ENCODE data around the gene ZC3H8.

The ZC3H8 gene

GRCh38 chr2:112272669-112273068, 17.8 kb upstream of the ZC3H8 start:
- no peak for DNase-seq
- intact Hi-C loops (cut with DNase I), result loop anchor here (10.0 kb wide), 1 partner anchor 218 kb away; the partner anchor contains the start of gene TMEM87B

- intact Hi-C loops (cut with DNase I), result no loop called here
Observed at GRCh38 chr2:112268547-112268946, 13.7 kb upstream of the ZC3H8 start.

GRCh38 chr2:112262876-112263275, 8.0 kb upstream of the ZC3H8 start:
- intact Hi-C loops (cut with DNase I), result no loop called here
- DNase-seq, result no peak

More at GRCh38 chr2:112268547-112268946, 13.7 kb upstream of the ZC3H8 start:
- DNase-seq, result no peak

GRCh38 chr2:112260295-112260625, 5.4 kb upstream of the ZC3H8 start:
- intact Hi-C loops (cut with DNase I), result no loop called here
- DNase-seq, result no peak

GRCh38 chr2:112259509-112260294, 4.9 kb upstream of the ZC3H8 start:
- DNase-seq, result peak; percentile 68 to 93 (median 84)
- intact Hi-C loops (cut with DNase I), result loop anchor here (5.0 to 10.0 kb wide), 4 partner anchors 178 to 385 kb away; partner anchors contain the start of genes CHCHD5, SLC20A1 and TTL

GRCh38 chr2:112257575-112257974, 2.7 kb upstream of the ZC3H8 start:
- DNase-seq, result peak in 1 of 42 donors; percentile 23

GRCh38 chr2:112256654-112257053, 1.8 kb upstream of the ZC3H8 start:
- DNase-seq, result no peak
- intact Hi-C loops (cut with DNase I), result loop anchor here (5.0 to 10.0 kb wide), 4 partner anchors 181 to 388 kb away; partner anchors contain the start of genes CHCHD5, SLC20A1 and TTL

More at GRCh38 chr2:112257575-112257974, 2.7 kb upstream of the ZC3H8 start:
- intact Hi-C loops (cut with DNase I), result loop anchor here (5.0 to 10.0 kb wide), 4 partner anchors 180 to 387 kb away; partner anchors contain the start of genes CHCHD5, SLC20A1 and TTL

- DNase-seq, result no peak
- intact Hi-C loops (cut with DNase I), result loop anchor here (5.0 to 10.0 kb wide), 4 partner anchors 181 to 389 kb away; partner anchors contain the start of genes CHCHD5, SLC20A1 and TTL
Observed at GRCh38 chr2:112255875-112256274, 1.0 kb upstream of the ZC3H8 start.

GRCh38 chr2:112253261-112253815, 1.5 kb downstream of the ZC3H8 start:
- DNase-seq, result no peak
- intact Hi-C loops (cut with DNase I), result loop anchor here (10.0 kb wide), 3 partner anchors 231 to 391 kb away; partner anchors contain the start of genes CHCHD5, SLC20A1 and TTL

GRCh38 chr2:112251271-112251670, 3.6 kb downstream of the ZC3H8 start:
- intact Hi-C loops (cut with DNase I), result loop anchor here (10.0 kb wide), 3 partner anchors 234 to 394 kb away; partner anchors contain the start of genes CHCHD5, SLC20A1 and TTL
- no peak for DNase-seq

- DNase-seq, result no peak
- intact Hi-C loops (cut with DNase I), result no loop called here
Observed at GRCh38 chr2:112244854-112245253, 10.0 kb downstream of the ZC3H8 start.

GRCh38 chr2:112243233-112243632, 11.6 kb downstream of the ZC3H8 start:
- peak in 3 of 42 donors; percentile 11 to 42 (median 27) for DNase-seq
- intact Hi-C loops (cut with DNase I), result no loop called here

GRCh38 chr2:112242384-112242783, 12.5 kb downstream of the ZC3H8 start:
- intact Hi-C loops (cut with DNase I), result no loop called here
- DNase-seq, result no peak

- intact Hi-C loops (cut with DNase I), result no loop called here
- DNase-seq, result no peak
Observed at GRCh38 chr2:112239862-112240261, 15.0 kb downstream of the ZC3H8 start.

- intact Hi-C loops (cut with DNase I), result no loop called here
- no peak for DNase-seq
Observed at GRCh38 chr2:112230371-112230770, 24.5 kb downstream of the ZC3H8 start.

- intact Hi-C loops (cut with DNase I), result no loop called here
- no peak for DNase-seq
Observed at GRCh38 chr2:112229348-112229747, 25.5 kb downstream of the ZC3H8 start.

- intact Hi-C loops (cut with DNase I), result no loop called here
- DNase-seq, result no peak
Observed at GRCh38 chr2:112220831-112221230, 34.0 kb downstream of the ZC3H8 start.

GRCh38 chr2:112220186-112220585, 34.7 kb downstream of the ZC3H8 start:
- intact Hi-C loops (cut with DNase I), result no loop called here
- DNase-seq, result no peak

- intact Hi-C loops (cut with DNase I), result no loop called here
Observed at GRCh38 chr2:112217854-112218253, 37.0 kb downstream of the ZC3H8 start.

GRCh38 chr2:112216167-112216566, 38.7 kb downstream of the ZC3H8 start:
- DNase-seq, result no peak
- intact Hi-C loops (cut with DNase I), result no loop called here

More at GRCh38 chr2:112217854-112218253, 37.0 kb downstream of the ZC3H8 start:
- DNase-seq, result no peak

All from head of caudate nucleus (tissue), 42 donors.